MM.1S (cell line): ENCODE results near the gene FRMD1.

Source experiments
- DNase-seq: peaks from one replicate; pipeline ENCODE4 v3.0.0-alpha.2; 2015
- H2AFZ ChIP-seq: fragments of 300-600 bp; sonication (generic); 2 replicates; pipeline ENCODE4 v1.6.0; 2016; ENCODE audit warnings: antibody characterized with exemption, low read length
- H3F3A ChIP-seq: fragments of 300-600 bp; sonication (generic); 2 replicates; pipeline ENCODE4 v1.6.1; 2016; ENCODE audit warnings: mild to moderate bottlenecking, antibody characterized with exemption, low read length, moderate library complexity, mixed read lengths; ENCODE audit not compliant: insufficient read depth
- H3K27ac ChIP-seq: fragments of 300-600 bp; sonication (generic); 2 replicates; pipeline ENCODE4 v1.5.1; 2016; ENCODE audit warnings: mild to moderate bottlenecking, low read length
- H3K27me3 ChIP-seq: fragments of 300-600 bp; sonication (generic); replicated peaks from 2 replicates; pipeline ENCODE4 v1.6.0; 2016; ENCODE audit warnings: low read length; ENCODE audit not compliant: insufficient read depth
- H3K36me3 ChIP-seq: fragments of 300-600 bp; sonication (generic); replicated peaks from 2 replicates; pipeline ENCODE4 v1.6.1; 2016; ENCODE audit warnings: mild to moderate bottlenecking, low read length, mixed read lengths; ENCODE audit not compliant: insufficient read depth
- H3K4me1 ChIP-seq: fragments of 300-600 bp; sonication (generic); 2 replicates; pipeline ENCODE4 v1.6.1; 2016; ENCODE audit warnings: low read length, mixed read lengths
- H3K4me2 ChIP-seq: fragments of 300-600 bp; sonication (generic); 2 replicates; pipeline ENCODE4 v1.6.0; 2016; ENCODE audit warnings: low read depth, low read length
- H3K4me3 ChIP-seq: fragments of 300-600 bp; sonication (generic); 2 replicates; pipeline ENCODE4 v1.5.1; 2016; ENCODE audit warnings: low read length, mixed read lengths
- H3K79me2 ChIP-seq: fragments of 300-600 bp; sonication (generic); 2 replicates; pipeline ENCODE4 v1.6.1; 2016; ENCODE audit warnings: mixed run types, low read length, mixed read lengths
- H3K9ac ChIP-seq: fragments of 300-600 bp; sonication (generic); 2 replicates; pipeline ENCODE4 v1.6.1; 2016; ENCODE audit warnings: low read length, mixed read lengths
- H3K9me2 ChIP-seq: fragments of 300-600 bp; sonication (generic); replicated peaks from 2 replicates; pipeline ENCODE4 v1.6.1; 2016; ENCODE audit warnings: mild to moderate bottlenecking, low read length, mixed read lengths; ENCODE audit not compliant: insufficient read depth
- H3K9me3 ChIP-seq: fragments of 300-600 bp; sonication (generic); replicated peaks from 2 replicates; pipeline ENCODE4 v1.6.1; 2016; ENCODE audit warnings: mild to moderate bottlenecking, low read length, mixed read lengths; ENCODE audit not compliant: insufficient read depth
- H4K20me1 ChIP-seq: fragments of 300-600 bp; sonication (generic); 2 replicates; pipeline ENCODE4 v1.6.1; 2016; ENCODE audit warnings: mild to moderate bottlenecking, low read length, moderate library complexity, mixed read lengths; ENCODE audit not compliant: insufficient read depth
- CTCF ChIP-seq: fragments of 300-600 bp; sonication (generic); IDR thresholded peaks from 2 replicates; pipeline ENCODE4 v1.5.1; 2016; ENCODE audit warnings: antibody characterized with exemption, low read length, mixed read lengths
- EZH2 ChIP-seq: fragments of 300-600 bp; sonication (generic); optimal IDR thresholded peaks from 2 replicates; pipeline ENCODE3; 2017; ENCODE audit warnings: low read depth, mild to moderate bottlenecking, antibody characterized with exemption, low read length, mixed read lengths
- EZH2phosphoT487 ChIP-seq: fragments of 300-600 bp; sonication (generic); IDR thresholded peaks from 2 replicates; pipeline ENCODE4 v1.6.1; 2018; ENCODE audit warnings: antibody characterized with exemption, low read length

The FRMD1 gene

GRCh38 chr6:168090706-168091105 lies 11.7 kb upstream of the FRMD1 start:
- H3K4me3 ChIP-seq = no peak overlapping the region
- no peaks in the 10 kb centered on the region for H3K9me2 ChIP-seq
- H3K27ac ChIP-seq = no peak overlapping the region
- no peak overlapping the region for H2AFZ ChIP-seq
- TF ChIP-seq EZH2phosphoT487 = no peak
- TF ChIP-seq CTCF = no peak
- TF ChIP-seq EZH2 = no peak
- no peaks in the 10 kb centered on the region for H3K79me2 ChIP-seq
- H3K4me2 ChIP-seq = no peak overlapping the region
- no peaks in the 10 kb centered on the region for H3K4me1 ChIP-seq
- H3K27me3 ChIP-seq = no peaks in the 10 kb centered on the region
- no peaks in the 10 kb centered on the region for H3K36me3 ChIP-seq
- DNase-seq = no peak
- H3K9me3 ChIP-seq = no peaks in the 10 kb centered on the region
- no peaks in the 10 kb centered on the region for H3F3A ChIP-seq
- H4K20me1 ChIP-seq = no peaks in the 10 kb centered on the region
- H3K9ac ChIP-seq = no peak overlapping the region

DNA sequence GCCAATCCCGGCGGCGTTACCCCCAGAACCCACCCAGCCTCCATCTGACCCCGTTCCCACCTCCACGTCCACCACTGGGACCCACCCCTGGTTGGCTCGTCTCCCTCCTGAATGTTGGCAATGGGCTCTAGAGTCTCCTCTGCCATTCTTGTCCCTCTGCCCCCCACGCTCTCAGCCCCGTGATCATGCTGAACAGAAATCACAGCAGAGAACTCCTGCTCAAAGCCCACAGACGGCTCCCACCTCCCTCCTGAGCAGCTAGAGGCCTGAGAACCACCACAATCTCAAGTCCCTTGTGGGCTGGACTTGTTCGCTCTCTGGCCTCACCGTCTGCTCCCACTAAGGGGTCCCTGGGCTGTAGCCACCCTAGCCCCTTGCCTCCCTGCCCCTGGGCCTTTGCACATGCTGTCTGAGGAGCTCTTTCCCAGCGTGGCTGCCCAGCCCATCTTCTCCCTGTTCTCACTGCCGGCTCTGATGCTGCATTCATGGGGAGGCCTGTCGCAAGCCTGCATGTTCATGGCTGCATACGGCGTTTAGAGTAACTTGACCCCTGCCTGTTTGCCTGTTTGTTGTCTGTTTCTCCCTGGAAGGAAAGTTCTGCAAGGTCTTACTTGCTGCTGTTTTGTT lies 11.2 kb upstream of the FRMD1 start:
- no peak for DNase-seq
- Histone ChIP-seq H3K4me3 (no peak overlapping the region), H3K9me3 (no peaks in the 10 kb centered on the region), H3K27me3 (no peaks in the 10 kb centered on the region), H3K9ac (no peak overlapping the region), H3K4me2 (no peak overlapping the region), H3K36me3 (no peaks in the 10 kb centered on the region), H3K4me1 (no peaks in the 10 kb centered on the region), H2AFZ (no peak overlapping the region), H3K27ac (no peak overlapping the region), H4K20me1 (no peaks in the 10 kb centered on the region), H3K79me2 (no peaks in the 10 kb centered on the region), H3F3A (no peaks in the 10 kb centered on the region), H3K9me2 (no peaks in the 10 kb centered on the region)
- TF ChIP-seq CTCF (no peak), EZH2phosphoT487 (no peak), EZH2 (no peak)

- no peak for DNase-seq
- Histone ChIP-seq H4K20me1 (no peaks in the 10 kb centered on the region), H3K27me3 (no peaks in the 10 kb centered on the region), H3K4me2 (no peak overlapping the region), H3K4me1 (no peaks in the 10 kb centered on the region), H3K36me3 (no peaks in the 10 kb centered on the region), H3K9me3 (no peaks in the 10 kb centered on the region), H3K79me2 (no peaks in the 10 kb centered on the region), H2AFZ (no peak overlapping the region), H3K9ac (no peak overlapping the region), H3K4me3 (no peak overlapping the region), H3F3A (no peaks in the 10 kb centered on the region), H3K27ac (no peak overlapping the region), H3K9me2 (no peaks in the 10 kb centered on the region)
- TF ChIP-seq EZH2phosphoT487 = no peak
- no peak for TF ChIP-seq CTCF
- no peak for TF ChIP-seq EZH2
Measured at GRCh38 chr6:168089186-168090063, 10.4 kb upstream of the FRMD1 start.
